Measurements from ENCODE around the gene SSC5D. TPM values are rescaled to one million over a fixed set of nuclear protein-coding genes. Genes with fewer than 3 reads are reported as not detected.
A peak's percentile ranks its signal among the peaks of the same experiment; 100 is the strongest.

The SSC5D gene
- total RNA-seq: 1.3 and 1.5 TPM in 2 replicates
- long read RNA-seq: 0 reads

GRCh38 chr19:55487924-55488687 lies at the start of gene SSC5D:
TSS of gene SSC5D (plus strand) at chr19:55488436. CDS start at chr19:55488590, 154 bp downstream.
- peaks cover 7% of the 10 kb centered on the region for H3K27me3 Mint-ChIP-seq (ENCODE audit: low read depth)
- peak within 1 kb of the TSS; percentile 86 for H3K4me3 Mint-ChIP-seq
- peaks cover 19% of the 10 kb centered on the region for H3K4me1 Mint-ChIP-seq
- no peaks in the 10 kb centered on the region for H3K9me3 Mint-ChIP-seq
- no peak for DNase-seq (ENCODE audit: low read depth, low spot score)
- TF ChIP-seq CTCF (conservative IDR thresholded peaks at IDR 0.05): no peak
- H3K27ac Mint-ChIP-seq (ENCODE audit: unreplicated experiment): peak within 1 kb of the TSS; percentile 93
- no peaks in the 10 kb centered on the region for H3K36me3 Mint-ChIP-seq (ENCODE audit: low read depth)

- Mint-ChIP-seq H3K9me3 (no peaks in the 10 kb centered on the region), H3K27me3 (ENCODE audit: low read depth) (peaks cover 73% of the 10 kb centered on the region), H3K4me3 (no peak overlapping the region), H3K4me1 (peaks cover 15% of the 10 kb centered on the region), H3K27ac (ENCODE audit: unreplicated experiment) (no peak overlapping the region), H3K36me3 (ENCODE audit: low read depth) (peaks cover 4% of the 10 kb centered on the region)
- DNase-seq (ENCODE audit: low read depth, low spot score): no peak
- no peak for TF ChIP-seq CTCF (conservative IDR thresholded peaks at IDR 0.05)
These were observed 49.2 kb upstream of the SSC5D start for GRCh38 chr19:55439052-55439451.

DNA sequence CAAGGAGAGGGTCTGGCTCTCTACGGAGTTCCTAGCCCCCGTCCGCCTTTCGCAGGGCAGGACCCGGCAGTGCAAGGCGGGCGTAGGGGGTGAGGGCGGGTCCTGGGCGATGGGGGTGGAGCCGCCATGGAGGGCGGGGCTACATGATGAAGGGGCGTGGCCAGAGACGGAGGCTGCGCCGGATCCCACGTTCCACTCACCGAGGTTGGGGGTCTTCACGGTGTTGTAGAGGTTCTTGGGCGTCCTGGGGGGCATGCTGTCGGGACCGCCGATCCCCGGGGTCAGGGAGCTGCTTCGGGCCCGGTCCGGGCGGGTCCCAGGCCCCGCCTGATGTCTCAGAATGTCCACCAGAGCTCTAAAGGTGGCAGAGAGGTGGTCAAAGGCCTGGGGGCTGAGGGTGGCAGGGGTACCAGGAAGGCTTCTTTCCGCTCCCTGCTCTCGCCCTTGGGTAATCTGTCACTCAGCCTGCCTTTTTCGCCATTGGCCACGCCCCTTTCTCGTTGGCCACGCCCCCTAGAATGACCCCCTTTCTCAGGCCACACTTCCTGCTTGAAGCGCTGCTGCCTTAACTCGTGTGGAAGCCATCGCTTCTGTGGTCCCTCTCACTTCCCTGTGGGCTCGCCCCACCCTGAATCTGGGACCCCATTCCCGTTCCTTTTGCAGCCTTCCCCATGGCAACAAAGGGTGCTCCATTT lies 47.7 kb upstream of the SSC5D start:
- Mint-ChIP-seq H3K4me3 (no peak overlapping the region), H3K36me3 (ENCODE audit: low read depth) (peaks cover 4% of the 10 kb centered on the region), H3K27ac (ENCODE audit: unreplicated experiment) (no peak overlapping the region), H3K4me1 (peaks cover 15% of the 10 kb centered on the region), H3K9me3 (no peaks in the 10 kb centered on the region), H3K27me3 (ENCODE audit: low read depth) (peaks cover 88% of the 10 kb centered on the region)
- TF ChIP-seq CTCF (conservative IDR thresholded peaks at IDR 0.05): no peak
- peak; percentile 58 for DNase-seq (ENCODE audit: low read depth, low spot score)

- no peak overlapping the region for H3K4me3 Mint-ChIP-seq
- TF ChIP-seq CTCF (conservative IDR thresholded peaks at IDR 0.05): no peak
- no peaks in the 10 kb centered on the region for H3K9me3 Mint-ChIP-seq
- peaks cover 15% of the 10 kb centered on the region for H3K4me1 Mint-ChIP-seq
- H3K27ac Mint-ChIP-seq (ENCODE audit: unreplicated experiment): no peak overlapping the region
- peaks cover 96% of the 10 kb centered on the region for H3K27me3 Mint-ChIP-seq (ENCODE audit: low read depth)
- H3K36me3 Mint-ChIP-seq (ENCODE audit: low read depth): peaks cover 4% of the 10 kb centered on the region
- no peak for DNase-seq (ENCODE audit: low read depth, low spot score)
These were observed 46.9 kb upstream of the SSC5D start for GRCh38 chr19:55441319-55441691.

DNA sequence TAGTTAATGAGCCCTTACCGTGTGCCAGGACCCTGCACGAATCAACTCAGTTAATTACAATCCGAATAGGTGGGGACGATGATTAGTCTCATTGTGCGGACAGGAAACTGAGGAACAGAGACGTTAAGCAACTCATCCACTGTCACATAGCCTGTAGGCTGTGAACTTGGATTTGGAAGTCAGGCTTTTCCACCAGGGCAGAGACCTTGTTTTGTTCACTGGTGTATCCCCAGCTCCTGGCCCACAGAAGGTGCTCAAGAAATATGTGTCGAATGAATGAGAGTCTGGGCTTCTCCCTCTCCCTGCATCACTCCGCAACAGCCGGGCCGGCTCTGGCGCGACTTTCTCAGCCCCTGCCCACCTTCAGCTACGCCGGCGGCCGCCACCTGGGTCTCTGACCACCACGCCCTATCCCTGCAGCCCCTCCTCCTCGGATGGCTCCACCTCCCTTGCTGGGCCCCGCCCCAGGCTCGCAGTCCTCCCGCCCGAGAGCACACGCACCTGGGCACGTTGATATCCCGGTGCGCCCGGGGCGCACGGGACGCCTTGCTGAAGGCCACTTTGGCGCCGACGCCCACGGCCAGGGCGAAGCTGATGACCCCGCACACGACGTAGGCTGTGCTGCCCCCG lies 46.4 kb upstream of the SSC5D start:
- peaks cover 95% of the 10 kb centered on the region for H3K27me3 Mint-ChIP-seq (ENCODE audit: low read depth)
- DNase-seq (ENCODE audit: low read depth, low spot score): no peak
- TF ChIP-seq CTCF (conservative IDR thresholded peaks at IDR 0.05): no peak

More for the DNA sequence above, 46.4 kb upstream of the SSC5D start:
- Mint-ChIP-seq H3K27ac (ENCODE audit: unreplicated experiment) (no peak overlapping the region), H3K4me3 (no peak overlapping the region), H3K36me3 (ENCODE audit: low read depth) (peaks cover 4% of the 10 kb centered on the region), H3K9me3 (no peaks in the 10 kb centered on the region), H3K4me1 (peaks cover 15% of the 10 kb centered on the region)
